Measurements from ENCODE around the gene GNPNAT1.

GRCh38 chr14:52802597-52802996 lies 11.2 kb upstream of the GNPNAT1 start:
- no peak for TF ChIP-seq CTCF (IDR thresholded peaks at IDR 0.05; ENCODE audit: control extremely low read depth in 1 of 3, insufficient read depth in 1 of 3, low read depth in 1 of 3, low read length in 3 of 3)
- no peak for TF ChIP-seq NANOG (IDR thresholded peaks at IDR 0.05; ENCODE audit: insufficient read depth, low read depth, low read length, poor library complexity, severe bottlenecking)
- TF ChIP-seq PHF8 (conservative IDR thresholded peaks at IDR 0.05; ENCODE audit: low read depth, low read length): no peak
- no peak for TF ChIP-seq MAFK (IDR thresholded peaks at IDR 0.05; ENCODE audit: low read depth, low read length)
- TF ChIP-seq SIN3A (conservative IDR thresholded peaks at IDR 0.05 in 1 of 2, IDR thresholded peaks at IDR 0.05 in 1 of 2; ENCODE audit: low read depth in 1 of 2, low read length in 2 of 2): no peak
- no peak for TF ChIP-seq YY1 (IDR thresholded peaks at IDR 0.05; ENCODE audit: low read depth, low read length)
- no peak for TF ChIP-seq SIX5 (IDR thresholded peaks at IDR 0.05; ENCODE audit: low read depth, low read length)
- TF ChIP-seq POLR2AphosphoS5 (IDR thresholded peaks at IDR 0.05; ENCODE audit: low read depth, low read length): no peak
- no peak for TF ChIP-seq RFX5 (IDR thresholded peaks at IDR 0.05; ENCODE audit: borderline replicate concordance, low read depth, low read length)
- TF ChIP-seq RAD21 (IDR thresholded peaks at IDR 0.05 in 1 of 2, conservative IDR thresholded peaks at IDR 0.05 in 1 of 2; ENCODE audit: low read depth in 2 of 2, low read length in 2 of 2): no peak
- no peak for TF ChIP-seq POLR2A (IDR thresholded peaks at IDR 0.05; ENCODE audit: control extremely low read depth in 1 of 2, low read depth in 2 of 2, low read length in 2 of 2)
- TF ChIP-seq E2F6 (IDR thresholded peaks at IDR 0.05): no peak

Measured in H1 (cell line).